Measurements from ENCODE around the gene NTN4. TPM values are rescaled to one million over a fixed set of nuclear protein-coding genes. Genes with fewer than 3 reads are reported as not detected.
"Not testable (repeated sequence)": the region's sequence is repeated elsewhere in the genome, so short reads cannot be mapped to it uniquely, and the experiment has no call there.

NTN4 gene
- total RNA-seq, 1 donor, result 135 TPM

DNA sequence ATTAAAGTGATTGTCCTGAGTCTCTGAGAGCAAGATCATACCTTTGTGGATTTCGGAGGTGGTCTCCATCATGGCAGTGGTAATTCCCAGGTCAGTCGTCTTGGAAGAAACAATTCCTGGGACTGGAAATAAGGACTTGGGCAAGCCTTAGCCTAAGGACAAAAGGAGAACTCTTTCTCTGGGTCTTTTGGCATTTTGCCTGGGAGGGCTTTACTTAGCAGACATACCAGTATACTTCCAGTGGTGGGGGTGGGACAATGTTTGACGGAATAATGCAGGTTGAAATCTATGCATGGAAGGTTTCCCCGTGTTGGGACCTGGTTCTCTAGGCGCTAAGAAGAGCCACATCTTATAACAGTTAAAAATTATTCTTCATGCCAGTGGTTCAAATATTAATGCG lies 168.8 kb downstream of the NTN4 start:
- H3K4me3 ChIP-seq (ENCODE audit: low read depth, low read length), result no peak overlapping the region
- TF ChIP-seq, protein P1, sequence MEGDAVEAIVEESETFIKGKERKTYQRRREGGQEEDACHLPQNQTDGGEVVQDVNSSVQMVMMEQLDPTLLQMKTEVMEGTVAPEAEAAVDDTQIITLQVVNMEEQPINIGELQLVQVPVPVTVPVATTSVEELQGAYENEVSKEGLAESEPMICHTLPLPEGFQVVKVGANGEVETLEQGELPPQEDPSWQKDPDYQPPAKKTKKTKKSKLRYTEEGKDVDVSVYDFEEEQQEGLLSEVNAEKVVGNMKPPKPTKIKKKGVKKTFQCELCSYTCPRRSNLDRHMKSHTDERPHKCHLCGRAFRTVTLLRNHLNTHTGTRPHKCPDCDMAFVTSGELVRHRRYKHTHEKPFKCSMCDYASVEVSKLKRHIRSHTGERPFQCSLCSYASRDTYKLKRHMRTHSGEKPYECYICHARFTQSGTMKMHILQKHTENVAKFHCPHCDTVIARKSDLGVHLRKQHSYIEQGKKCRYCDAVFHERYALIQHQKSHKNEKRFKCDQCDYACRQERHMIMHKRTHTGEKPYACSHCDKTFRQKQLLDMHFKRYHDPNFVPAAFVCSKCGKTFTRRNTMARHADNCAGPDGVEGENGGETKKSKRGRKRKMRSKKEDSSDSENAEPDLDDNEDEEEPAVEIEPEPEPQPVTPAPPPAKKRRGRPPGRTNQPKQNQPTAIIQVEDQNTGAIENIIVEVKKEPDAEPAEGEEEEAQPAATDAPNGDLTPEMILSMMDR (IDR thresholded peaks at IDR 0.05; ENCODE audit: insufficient read depth, low read depth, low read length), result no peak
- DNase-seq (ENCODE audit: low read depth), result no peak

GRCh38 chr12:95620171-95620570 lies 170.4 kb downstream of the NTN4 start:
- no peak for DNase-seq (ENCODE audit: low read depth)
- H3K4me3 ChIP-seq (ENCODE audit: low read depth, low read length), result no peak overlapping the region
- TF ChIP-seq, protein P1 (IDR thresholded peaks at IDR 0.05; ENCODE audit: insufficient read depth, low read depth, low read length), result no peak

GRCh38 chr12:95616470-95616869 lies 174.1 kb downstream of the NTN4 start:
- not testable (repeated sequence) for H3K4me3 ChIP-seq (ENCODE audit: low read depth, low read length); DNase-seq (ENCODE audit: low read depth)

- TF ChIP-seq, protein P1 (IDR thresholded peaks at IDR 0.05; ENCODE audit: insufficient read depth, low read depth, low read length), result no peak
- no peak for DNase-seq (ENCODE audit: low read depth)
- H3K4me3 ChIP-seq (ENCODE audit: low read depth, low read length), result no peak overlapping the region
Observed at GRCh38 chr12:95615749-95616148, 174.8 kb downstream of the NTN4 start.

DNA sequence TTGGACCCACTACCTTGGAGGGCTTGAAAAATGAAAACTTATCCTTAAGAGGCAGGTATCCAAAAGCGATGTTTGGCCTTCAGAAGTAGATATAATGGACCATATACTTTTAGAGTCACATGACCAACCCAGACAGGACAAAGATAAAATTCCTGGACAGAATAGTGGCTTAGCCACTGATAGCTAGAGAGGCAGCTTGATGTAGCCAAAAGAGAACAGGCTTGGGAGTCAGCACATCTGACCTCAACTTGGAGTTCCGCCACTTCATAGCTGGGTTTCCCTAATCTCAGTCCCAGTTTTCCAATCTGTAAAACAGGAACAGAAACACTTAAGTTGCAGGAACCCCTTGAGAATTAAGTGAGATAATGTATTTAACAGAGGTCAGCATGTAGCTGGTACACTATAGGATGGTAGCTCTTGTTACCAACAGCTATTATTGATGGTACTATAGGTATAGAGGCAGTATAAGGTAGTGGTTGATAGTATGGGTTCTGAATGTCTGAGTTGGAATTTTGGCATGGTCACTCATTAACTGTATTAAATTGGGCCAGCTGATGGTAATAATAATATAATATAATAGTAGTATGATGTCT lies 176.1 kb downstream of the NTN4 start:
- DNase-seq (ENCODE audit: low read depth), result no peak
- TF ChIP-seq, protein P1 (IDR thresholded peaks at IDR 0.05; ENCODE audit: insufficient read depth, low read depth, low read length), result no peak
- H3K4me3 ChIP-seq (ENCODE audit: low read depth, low read length), result no peak overlapping the region

DNA sequence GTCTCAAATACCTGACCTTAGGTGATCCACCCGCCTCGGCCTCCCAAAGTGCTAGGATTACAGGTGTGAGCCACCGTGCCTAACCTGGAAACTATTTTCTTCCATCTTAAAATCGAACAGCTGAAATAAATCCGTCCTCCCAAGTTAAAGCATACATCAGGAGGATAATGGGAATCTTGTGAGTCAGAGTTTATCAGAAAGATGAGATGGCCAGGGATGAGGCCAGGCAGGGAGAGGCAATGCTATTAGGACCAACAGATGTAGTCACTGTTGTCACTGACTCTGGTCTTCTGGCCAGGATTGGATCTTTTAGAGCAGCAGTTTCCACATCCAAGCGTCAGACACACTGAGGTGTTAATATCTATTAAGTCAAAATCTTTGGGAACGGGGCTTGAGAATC lies 177.5 kb downstream of the NTN4 start:
- DNase-seq (ENCODE audit: low read depth), result no peak

GRCh38 chr12:95611676-95612309 lies 178.8 kb downstream of the NTN4 start:
- TF ChIP-seq, protein P1 (IDR thresholded peaks at IDR 0.05; ENCODE audit: insufficient read depth, low read depth, low read length), result no peak
- no peak overlapping the region for H3K4me3 ChIP-seq (ENCODE audit: low read depth, low read length)
- no peak for DNase-seq (ENCODE audit: low read depth)

More for the DNA sequence above, 177.5 kb downstream of the NTN4 start:
- TF ChIP-seq, protein P1 (IDR thresholded peaks at IDR 0.05; ENCODE audit: insufficient read depth, low read depth, low read length), result no peak
- no peak overlapping the region for H3K4me3 ChIP-seq (ENCODE audit: low read depth, low read length)

Data from fibroblast of villous mesenchyme (primary cell).